H1 (cell line): Measurements from ENCODE around the gene TUBGCP3. TPM values are rescaled to one million over a fixed set of nuclear protein-coding genes. Genes with fewer than 3 reads are reported as not detected.

Experiments used
- CHD2 ChIP-seq: IDR thresholded peaks from 2 replicates; pipeline ENCODE4 v1.6.1; 2012; ENCODE audit warnings: low read length, improper control_type of control experiment
- CHD7 ChIP-seq: fragments of 300-600 bp; sonication (generic); IDR thresholded peaks from 2 replicates; pipeline ENCODE4 v1.7.1; 2012; ENCODE audit warnings: low read length, moderate library complexity, mild to moderate bottlenecking, inconsistent platforms; ENCODE audit not compliant: insufficient replicate concordance
- SIRT6 ChIP-seq: IDR thresholded peaks from one replicate; pipeline ENCODE4 v1.7.1; 2012; ENCODE audit warnings: low read length, inconsistent platforms
- polyA plus RNA-seq, 7 experiments: library from polyadenylated mRNA; depleted of rRNA in 3 of 7; stranded (reverse) in 5 of 7; unstranded in 2 of 7; fragments of >200 nt in 5 of 7; fragments of 200-250 nt in 2 of 7; gene quantifications; 1 replicate in 5 of 7; 2 replicates in 1 of 7; 4 replicates in 1 of 7; pipeline versions ENCODE4 v1.2.1 to v1.2.3, GENCODE V29; 2011 to 2013; ENCODE audit warnings: missing spikeins in 2 of 7, mixed read lengths in 2 of 7
- total RNA-seq: library from RNA; stranded (reverse); fragmentation: NEBNext Ultra II Directional; extraction: Animal tissue kit (Norgen Biotek cat#: 25700); gene quantifications from 2 replicates; pipeline ENCODE4 v1.2.1, GENCODE V29; 2021

TUBGCP3 gene
- total and polyA plus RNA-seq, 2 of the 8 experiments (the other 6 are each of a cell fraction or from before 2014, with no cell fraction given), result 27.0 to 31.7 TPM

- no peak for TF ChIP-seq SIRT6
- no peak for TF ChIP-seq CHD2
- TF ChIP-seq CHD7, result no peak
- TF ChIP-seq, all 59 proteins: peak for 0
Measured at GRCh38 chr13:112596235-112596634, 8.3 kb upstream of the TUBGCP3 start (continued).
